Measurements from ENCODE around the gene SCP2.

The SCP2 gene

DNA sequence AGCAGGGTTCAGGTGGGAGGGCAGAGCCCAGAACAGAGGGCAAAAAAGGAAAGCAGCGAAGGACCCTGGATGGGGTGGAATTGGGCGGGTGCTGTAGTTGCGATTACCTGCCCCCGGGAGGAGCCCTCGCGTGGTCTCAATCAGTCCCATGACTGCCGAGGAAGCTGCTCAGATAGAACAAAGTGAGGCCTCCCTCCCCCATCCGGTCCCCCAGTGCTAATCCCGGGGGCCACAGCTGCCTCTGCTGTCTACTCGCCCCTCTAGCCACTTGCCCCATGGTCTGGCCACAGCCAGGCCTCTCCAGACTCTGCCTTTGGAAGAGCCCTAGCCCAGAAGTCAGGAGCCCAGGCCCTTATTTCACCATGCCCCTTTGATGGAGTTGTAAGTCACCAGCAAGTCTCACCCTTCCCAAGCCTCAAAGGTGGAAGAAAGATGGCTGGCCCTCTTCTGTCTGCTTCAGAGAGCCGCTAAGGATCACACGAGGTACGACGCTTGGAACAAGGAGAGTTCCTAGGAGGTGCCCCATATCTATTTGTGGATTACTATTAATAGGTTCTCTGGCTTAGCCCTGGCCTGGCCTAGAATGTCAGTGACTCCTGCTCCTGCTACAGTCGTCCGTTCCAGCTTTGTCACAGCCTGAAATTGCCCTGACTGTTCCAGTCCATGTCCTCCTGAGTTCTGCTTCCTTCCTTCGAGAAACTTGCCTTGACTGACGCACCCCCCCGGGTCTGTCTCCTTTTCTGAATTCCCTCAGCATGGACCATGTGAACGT is 22.0 kb upstream of the SCP2 start:
- no peaks in the 10 kb centered on the region for H3K4me1 ChIP-seq (ENCODE audit: control insufficient read depth, insufficient read depth, low read length, poor library complexity, severe bottlenecking)
- no peaks in the 10 kb centered on the region for H3K27me3 ChIP-seq (replicated peaks; ENCODE audit: control insufficient read depth, insufficient read depth, low read length, poor library complexity, severe bottlenecking)
- H3K4me3 ChIP-seq (ENCODE audit: insufficient read depth, low read depth, low read length, poor library complexity, severe bottlenecking) = no peak overlapping the region
- H3K36me3 ChIP-seq (ENCODE audit: control insufficient read depth, insufficient read depth, low read length) = peaks cover 3% of the 10 kb centered on the region
- H3K27ac ChIP-seq (ENCODE audit: insufficient read depth, low read length, poor library complexity, severe bottlenecking) = no peak overlapping the region
- H3K9me3 ChIP-seq (ENCODE audit: control insufficient read depth, low read length) = no peaks in the 10 kb centered on the region
- no peak for DNase-seq

DNA sequence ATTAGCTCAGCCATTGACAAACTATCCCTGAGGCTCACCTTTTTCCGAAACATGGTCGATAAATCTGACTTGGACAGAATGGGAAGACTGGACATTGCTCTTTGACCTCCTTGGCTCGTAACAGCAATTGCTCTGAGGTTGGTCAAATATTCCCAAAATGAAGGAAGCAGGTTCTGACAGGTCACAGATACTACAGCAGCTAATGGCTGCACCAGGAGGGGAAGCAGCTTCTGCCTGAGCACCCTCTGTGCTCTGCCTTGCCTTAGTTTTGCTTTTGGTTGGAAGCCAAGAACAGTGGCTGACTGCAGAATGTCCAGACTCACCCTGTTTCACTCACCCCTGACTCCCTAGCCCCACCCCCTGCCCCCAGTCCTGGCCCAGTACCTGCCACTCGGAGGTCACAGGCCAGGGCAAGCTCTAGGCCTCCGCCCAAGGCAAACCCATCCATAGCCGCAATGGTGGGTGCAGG is 20.9 kb upstream of the SCP2 start:
- Histone ChIP-seq H3K4me3 (ENCODE audit: insufficient read depth, low read depth, low read length, poor library complexity, severe bottlenecking) (no peak overlapping the region), H3K9me3 (ENCODE audit: control insufficient read depth, low read length) (no peaks in the 10 kb centered on the region), H3K4me1 (ENCODE audit: control insufficient read depth, insufficient read depth, low read length, poor library complexity, severe bottlenecking) (no peaks in the 10 kb centered on the region), H3K36me3 (ENCODE audit: control insufficient read depth, insufficient read depth, low read length) (peaks cover 3% of the 10 kb centered on the region), H3K27ac (ENCODE audit: insufficient read depth, low read length, poor library complexity, severe bottlenecking) (no peak overlapping the region), H3K27me3 (replicated peaks; ENCODE audit: control insufficient read depth, insufficient read depth, low read length, poor library complexity, severe bottlenecking) (no peaks in the 10 kb centered on the region)
- no peak for DNase-seq

DNA sequence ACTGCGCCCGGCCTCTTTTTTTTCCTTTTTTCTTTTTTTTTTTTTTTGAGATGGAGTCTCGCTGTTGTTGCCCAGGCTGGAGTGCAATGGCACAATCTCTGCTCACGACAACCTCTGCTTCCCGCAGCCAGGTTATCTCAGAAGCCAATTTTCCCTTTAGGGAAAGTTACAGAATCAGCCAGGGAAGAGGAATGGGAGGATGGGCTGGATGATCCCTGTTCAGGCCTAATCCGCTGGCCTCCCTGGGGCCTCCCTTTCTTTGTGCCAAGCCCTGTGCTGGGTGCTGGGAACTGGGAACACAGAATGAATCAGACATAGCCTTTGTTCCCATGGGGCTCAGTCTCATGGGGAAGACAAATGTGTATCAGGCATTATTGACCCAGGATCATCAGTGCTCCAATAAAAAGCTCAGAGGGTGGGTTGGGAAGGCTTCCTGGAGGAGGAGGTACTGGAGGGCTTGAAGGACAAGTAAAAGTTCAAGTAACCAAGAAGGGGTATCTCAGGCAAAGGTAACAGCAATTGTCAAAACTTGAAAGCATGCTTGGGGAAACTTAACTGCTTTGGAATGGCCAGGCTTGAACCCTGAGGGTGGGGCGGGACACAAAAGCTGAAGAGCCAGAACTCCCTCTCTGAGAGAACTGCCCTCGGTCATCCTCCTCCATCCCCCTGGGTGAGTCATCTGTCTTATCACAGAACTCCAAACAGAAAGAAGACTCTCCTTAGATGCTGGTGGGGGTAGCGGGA is 19.8 kb upstream of the SCP2 start:
- H3K36me3 ChIP-seq (ENCODE audit: control insufficient read depth, insufficient read depth, low read length) = peaks cover 3% of the 10 kb centered on the region
- H3K4me1 ChIP-seq (ENCODE audit: control insufficient read depth, insufficient read depth, low read length, poor library complexity, severe bottlenecking) = no peaks in the 10 kb centered on the region
- H3K9me3 ChIP-seq (ENCODE audit: control insufficient read depth, low read length) = no peaks in the 10 kb centered on the region
- no peak for DNase-seq
- no peak overlapping the region for H3K27ac ChIP-seq (ENCODE audit: insufficient read depth, low read length, poor library complexity, severe bottlenecking)
- no peak overlapping the region for H3K4me3 ChIP-seq (ENCODE audit: insufficient read depth, low read depth, low read length, poor library complexity, severe bottlenecking)
- no peaks in the 10 kb centered on the region for H3K27me3 ChIP-seq (replicated peaks; ENCODE audit: control insufficient read depth, insufficient read depth, low read length, poor library complexity, severe bottlenecking)

DNA sequence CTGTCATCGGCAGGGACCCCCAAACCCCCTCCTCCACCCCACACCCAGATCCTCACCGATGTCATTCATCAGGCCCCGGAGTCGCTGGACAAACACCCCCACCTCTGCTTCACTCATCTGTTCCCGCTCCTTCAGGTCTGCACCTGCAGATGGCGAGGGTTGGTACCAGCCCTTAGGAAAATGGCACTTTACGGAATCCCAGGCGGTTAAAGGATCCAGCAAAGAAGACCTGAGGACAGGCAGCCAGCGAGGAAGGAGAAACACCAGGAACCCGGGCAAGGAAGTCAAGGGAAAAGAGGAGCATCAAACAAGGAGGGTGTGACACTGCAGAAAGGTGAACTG is 19.3 kb upstream of the SCP2 start:
- Histone ChIP-seq H3K36me3 (ENCODE audit: control insufficient read depth, insufficient read depth, low read length) (peaks cover 3% of the 10 kb centered on the region), H3K4me1 (ENCODE audit: control insufficient read depth, insufficient read depth, low read length, poor library complexity, severe bottlenecking) (no peaks in the 10 kb centered on the region), H3K9me3 (ENCODE audit: control insufficient read depth, low read length) (no peaks in the 10 kb centered on the region), H3K27ac (ENCODE audit: insufficient read depth, low read length, poor library complexity, severe bottlenecking) (no peak overlapping the region), H3K4me3 (ENCODE audit: insufficient read depth, low read depth, low read length, poor library complexity, severe bottlenecking) (no peak overlapping the region), H3K27me3 (replicated peaks; ENCODE audit: control insufficient read depth, insufficient read depth, low read length, poor library complexity, severe bottlenecking) (no peaks in the 10 kb centered on the region)
- DNase-seq = no peak

DNA sequence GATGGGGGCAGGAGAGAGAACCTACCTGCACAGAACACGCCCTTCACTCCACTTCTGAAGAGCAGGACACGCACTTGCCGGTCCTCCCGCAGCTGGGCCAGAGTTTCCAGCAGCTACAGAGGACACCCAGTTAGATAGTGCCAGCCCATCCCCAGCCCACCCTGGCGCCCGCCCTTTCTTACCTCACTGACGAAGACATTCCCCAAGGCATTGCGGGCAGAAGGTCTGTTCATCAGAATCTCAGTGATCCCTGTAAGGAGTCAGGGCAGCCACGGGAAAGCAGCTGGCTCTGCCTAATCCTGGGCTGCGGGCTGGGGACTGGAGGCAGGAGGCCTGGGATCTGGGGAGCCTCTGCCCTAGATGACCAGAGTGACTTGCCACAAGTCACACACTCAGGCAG is 15.5 kb upstream of the SCP2 start:
- peaks cover 13% of the 10 kb centered on the region for H3K36me3 ChIP-seq (ENCODE audit: control insufficient read depth, insufficient read depth, low read length)
- DNase-seq = no peak
- H3K27me3 ChIP-seq (replicated peaks; ENCODE audit: control insufficient read depth, insufficient read depth, low read length, poor library complexity, severe bottlenecking) = no peaks in the 10 kb centered on the region
- H3K9me3 ChIP-seq (ENCODE audit: control insufficient read depth, low read length) = no peaks in the 10 kb centered on the region
- no peak overlapping the region for H3K4me3 ChIP-seq (ENCODE audit: insufficient read depth, low read depth, low read length, poor library complexity, severe bottlenecking)
- no peaks in the 10 kb centered on the region for H3K4me1 ChIP-seq (ENCODE audit: control insufficient read depth, insufficient read depth, low read length, poor library complexity, severe bottlenecking)
- no peak overlapping the region for H3K27ac ChIP-seq (ENCODE audit: insufficient read depth, low read length, poor library complexity, severe bottlenecking)

DNA sequence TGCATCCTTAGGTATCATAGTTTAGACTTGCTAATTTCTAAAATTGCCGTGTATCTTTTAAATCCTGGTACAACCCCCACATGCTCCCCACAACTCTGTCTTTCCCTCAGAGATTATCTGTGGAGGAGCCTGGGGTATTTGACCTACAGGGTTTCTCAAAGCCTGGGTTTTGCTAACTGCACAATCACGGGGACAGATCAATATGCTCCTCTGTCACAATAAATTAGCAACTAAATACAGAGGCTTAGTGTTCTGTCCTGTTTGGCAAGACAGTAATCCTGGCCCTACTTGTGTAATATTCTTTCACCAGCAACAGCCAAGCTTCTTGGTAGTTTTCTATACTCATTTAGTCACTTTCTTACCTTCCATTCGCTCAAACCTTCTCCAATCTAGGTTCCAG is 14.1 kb upstream of the SCP2 start:
- DNase-seq = no peak
- Histone ChIP-seq H3K36me3 (ENCODE audit: control insufficient read depth, insufficient read depth, low read length) (peaks cover 10% of the 10 kb centered on the region), H3K4me3 (ENCODE audit: insufficient read depth, low read depth, low read length, poor library complexity, severe bottlenecking) (no peak overlapping the region), H3K4me1 (ENCODE audit: control insufficient read depth, insufficient read depth, low read length, poor library complexity, severe bottlenecking) (no peaks in the 10 kb centered on the region), H3K27me3 (replicated peaks; ENCODE audit: control insufficient read depth, insufficient read depth, low read length, poor library complexity, severe bottlenecking) (no peaks in the 10 kb centered on the region), H3K27ac (ENCODE audit: insufficient read depth, low read length, poor library complexity, severe bottlenecking) (no peak overlapping the region), H3K9me3 (ENCODE audit: control insufficient read depth, low read length) (no peaks in the 10 kb centered on the region)

DNA sequence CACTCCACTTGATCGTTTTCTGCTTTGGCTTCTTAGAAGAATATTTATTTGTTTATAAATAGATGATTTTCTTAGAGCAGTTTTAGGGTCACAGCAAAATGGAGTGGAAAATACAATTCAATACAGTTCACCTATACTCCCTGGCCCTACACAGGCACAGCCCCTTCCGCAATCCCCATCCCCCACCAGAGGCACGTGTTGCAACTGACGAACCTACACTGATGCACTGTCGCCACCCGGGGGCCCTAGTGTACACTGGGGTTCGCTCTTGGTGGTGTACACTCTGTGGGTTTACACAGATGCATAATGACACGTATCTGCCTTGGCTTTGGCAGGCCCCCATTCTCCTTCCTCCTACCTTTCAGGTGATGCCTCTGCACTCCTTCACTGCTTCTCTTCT is 13.5 kb upstream of the SCP2 start:
- no peak overlapping the region for H3K27ac ChIP-seq (ENCODE audit: insufficient read depth, low read length, poor library complexity, severe bottlenecking)
- DNase-seq = no peak
- no peak overlapping the region for H3K4me3 ChIP-seq (ENCODE audit: insufficient read depth, low read depth, low read length, poor library complexity, severe bottlenecking)
- H3K9me3 ChIP-seq (ENCODE audit: control insufficient read depth, low read length) = no peaks in the 10 kb centered on the region
- no peaks in the 10 kb centered on the region for H3K4me1 ChIP-seq (ENCODE audit: control insufficient read depth, insufficient read depth, low read length, poor library complexity, severe bottlenecking)
- no peaks in the 10 kb centered on the region for H3K27me3 ChIP-seq (replicated peaks; ENCODE audit: control insufficient read depth, insufficient read depth, low read length, poor library complexity, severe bottlenecking)
- H3K36me3 ChIP-seq (ENCODE audit: control insufficient read depth, insufficient read depth, low read length) = peaks cover 10% of the 10 kb centered on the region

DNA sequence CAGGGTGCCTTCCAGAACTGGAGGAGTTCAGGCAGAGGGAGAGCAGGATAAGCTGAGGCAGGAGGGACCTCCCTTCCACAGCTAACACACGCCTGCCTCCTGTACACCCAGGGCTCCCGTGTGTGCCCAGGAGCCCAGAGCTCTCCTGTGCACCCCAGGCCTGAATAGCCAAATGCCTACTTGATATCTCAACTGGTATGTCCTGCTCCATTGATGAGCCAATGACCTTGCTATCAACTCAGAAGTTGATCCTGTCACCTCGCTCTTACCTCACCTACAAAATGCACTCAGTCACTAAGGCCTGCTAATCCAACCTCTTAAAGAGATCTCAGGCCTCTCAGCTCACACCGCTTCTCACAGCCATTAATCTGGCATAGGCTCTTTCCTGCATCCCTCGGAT is 12.6 kb upstream of the SCP2 start:
- H3K4me1 ChIP-seq (ENCODE audit: control insufficient read depth, insufficient read depth, low read length, poor library complexity, severe bottlenecking) = no peaks in the 10 kb centered on the region
- no peaks in the 10 kb centered on the region for H3K27me3 ChIP-seq (replicated peaks; ENCODE audit: control insufficient read depth, insufficient read depth, low read length, poor library complexity, severe bottlenecking)
- H3K27ac ChIP-seq (ENCODE audit: insufficient read depth, low read length, poor library complexity, severe bottlenecking) = no peak overlapping the region
- no peak for DNase-seq
- peaks cover 10% of the 10 kb centered on the region for H3K36me3 ChIP-seq (ENCODE audit: control insufficient read depth, insufficient read depth, low read length)
- H3K4me3 ChIP-seq (ENCODE audit: insufficient read depth, low read depth, low read length, poor library complexity, severe bottlenecking) = no peak overlapping the region
- H3K9me3 ChIP-seq (ENCODE audit: control insufficient read depth, low read length) = no peaks in the 10 kb centered on the region

DNA sequence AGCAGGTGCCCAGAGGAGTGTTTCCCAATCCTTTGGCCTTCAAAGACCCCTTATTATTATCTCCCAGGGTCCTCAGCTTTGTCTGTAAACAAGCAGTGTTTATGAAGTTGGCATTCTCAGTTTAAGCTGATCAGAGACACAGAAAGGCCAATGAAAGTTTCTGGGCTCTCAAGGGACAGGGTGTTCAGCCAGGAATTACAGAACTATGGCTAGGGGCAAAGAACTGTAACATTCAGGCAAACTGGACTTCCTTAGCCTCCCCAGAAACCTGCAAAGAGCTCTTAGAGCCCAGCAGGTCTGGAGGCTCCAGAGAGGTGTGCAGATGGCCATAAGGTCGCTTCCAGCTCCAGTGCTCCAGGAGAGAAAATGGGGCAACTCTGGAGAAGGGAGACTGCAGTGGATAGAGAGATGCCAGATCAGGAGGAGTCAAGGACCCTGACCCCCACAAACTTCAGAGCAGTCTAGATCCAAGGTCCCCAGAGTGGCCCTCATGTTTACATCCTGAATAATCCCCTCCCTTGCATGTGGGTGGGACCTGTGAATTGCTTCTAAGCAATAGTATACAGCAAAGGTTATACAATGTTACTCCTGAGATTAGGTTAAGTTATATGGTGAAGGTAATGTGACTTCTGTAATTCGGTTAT is 11.7 kb upstream of the SCP2 start:
- no peaks in the 10 kb centered on the region for H3K9me3 ChIP-seq (ENCODE audit: control insufficient read depth, low read length)
- no peak for DNase-seq
- H3K4me1 ChIP-seq (ENCODE audit: control insufficient read depth, insufficient read depth, low read length, poor library complexity, severe bottlenecking) = no peaks in the 10 kb centered on the region
- no peak overlapping the region for H3K27ac ChIP-seq (ENCODE audit: insufficient read depth, low read length, poor library complexity, severe bottlenecking)
- peaks cover 10% of the 10 kb centered on the region for H3K36me3 ChIP-seq (ENCODE audit: control insufficient read depth, insufficient read depth, low read length)
- no peaks in the 10 kb centered on the region for H3K27me3 ChIP-seq (replicated peaks; ENCODE audit: control insufficient read depth, insufficient read depth, low read length, poor library complexity, severe bottlenecking)
- no peak overlapping the region for H3K4me3 ChIP-seq (ENCODE audit: insufficient read depth, low read depth, low read length, poor library complexity, severe bottlenecking)

DNA sequence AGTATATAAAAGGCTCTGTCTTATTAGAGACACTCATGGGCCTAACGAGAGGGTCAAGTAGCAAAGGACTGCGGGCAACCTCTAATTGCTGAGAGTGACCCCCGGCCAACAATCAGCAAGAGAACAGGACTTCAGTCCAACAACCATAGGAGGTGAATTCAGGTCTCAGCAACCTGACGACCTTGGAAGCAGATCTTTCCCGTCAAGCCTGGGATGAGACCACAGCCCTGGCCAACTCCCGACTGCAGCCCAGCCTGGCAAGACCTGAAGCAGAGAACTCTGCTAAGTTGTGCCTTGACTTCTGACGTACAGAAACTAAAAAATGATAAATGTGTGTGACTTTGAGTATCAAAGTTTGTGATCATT is 11.2 kb upstream of the SCP2 start:
- Histone ChIP-seq H3K36me3 (ENCODE audit: control insufficient read depth, insufficient read depth, low read length) (peaks cover 10% of the 10 kb centered on the region), H3K4me3 (ENCODE audit: insufficient read depth, low read depth, low read length, poor library complexity, severe bottlenecking) (no peak overlapping the region), H3K9me3 (ENCODE audit: control insufficient read depth, low read length) (no peaks in the 10 kb centered on the region), H3K27me3 (replicated peaks; ENCODE audit: control insufficient read depth, insufficient read depth, low read length, poor library complexity, severe bottlenecking) (no peaks in the 10 kb centered on the region), H3K27ac (ENCODE audit: insufficient read depth, low read length, poor library complexity, severe bottlenecking) (no peak overlapping the region), H3K4me1 (ENCODE audit: control insufficient read depth, insufficient read depth, low read length, poor library complexity, severe bottlenecking) (peaks cover under 1% of the 10 kb centered on the region)
- DNase-seq = no peak

Data from effector memory CD4-positive, alpha-beta T cell (primary cell).